CD14-positive monocyte (primary cell): Measurements from ENCODE around the gene SUPV3L1. TPM values are rescaled to one million over a fixed set of nuclear protein-coding genes. Genes with fewer than 3 reads are reported as not detected.

Experiments
- DNase-seq, 3 donors: peaks; one replicate each; pipeline ENCODE4 v3.0.0-alpha.2; 2011 to 2022
- H2AFZ ChIP-seq: 2 replicates; pipeline ENCODE4 v1.6.0; 2012; ENCODE audit warnings: mild to moderate bottlenecking, low read depth, low read length, inconsistent platforms; ENCODE audit not compliant: insufficient read depth, poor library complexity, severe bottlenecking
- H3K27ac ChIP-seq, 2 donors: 1 replicate in 1 of 2; 2 replicates in 1 of 2; pipeline ENCODE4 v1.5.1; 2012 to 2013; ENCODE audit warnings: low read length in 2 of 2, control low read depth in 1 of 2, inconsistent platforms in 1 of 2, low read depth in 1 of 2, mild to moderate bottlenecking in 1 of 2
- H3K27me3 ChIP-seq, 2 donors: one replicate each; pipeline versions ENCODE4 v1.6.0 to v1.6.1; 2011 to 2013; ENCODE audit warnings: low read length in 2 of 2; ENCODE audit not compliant: control insufficient read depth in 2 of 2, insufficient read depth in 2 of 2
- H3K36me3 ChIP-seq, 2 donors: replicated peaks in 1 of 2; 1 replicate in 1 of 2; 2 replicates in 1 of 2; pipeline versions ENCODE4 v1.5.1 to v1.6.1; 2012 to 2013; ENCODE audit warnings: low read length in 2 of 2, control low read depth in 1 of 2, inconsistent platforms in 1 of 2, mild to moderate bottlenecking in 1 of 2; ENCODE audit not compliant: insufficient read depth in 2 of 2, control insufficient read depth in 1 of 2
- H3K4me1 ChIP-seq, 2 donors: 1 replicate in 1 of 2; 2 replicates in 1 of 2; pipeline versions ENCODE4 v1.5.1 to v1.6.1; 2012 to 2013; ENCODE audit warnings: low read length in 2 of 2, control low read depth in 1 of 2, inconsistent platforms in 1 of 2, mild to moderate bottlenecking in 1 of 2, moderate library complexity in 1 of 2; ENCODE audit not compliant: insufficient read depth in 2 of 2, control insufficient read depth in 1 of 2
- H3K4me2 ChIP-seq: replicated peaks from 2 replicates; pipeline ENCODE3; 2012; ENCODE audit warnings: low read length, moderate library complexity, mild to moderate bottlenecking; ENCODE audit not compliant: poor library complexity, severe bottlenecking; ENCODE audit errors: extremely low read depth
- H3K4me3 ChIP-seq, 3 experiments: fragments of 200-600 bp in 1 of 3; sonication (generic) in 1 of 3; replicated peaks in 1 of 3; 1 replicate in 2 of 3; 2 replicates in 1 of 3; pipeline ENCODE4 v1.5.1; 2011 to 2013; ENCODE audit warnings: low read length in 3 of 3, mild to moderate bottlenecking in 3 of 3, control low read depth in 2 of 3, low read depth in 2 of 3, inconsistent platforms in 1 of 3, moderate library complexity in 1 of 3
- H3K79me2 ChIP-seq: 2 replicates; pipeline ENCODE4 v1.6.0; 2012; ENCODE audit warnings: mild to moderate bottlenecking, control low read depth, inconsistent platforms, low read length, moderate library complexity; ENCODE audit not compliant: insufficient read depth
- H3K9ac ChIP-seq: 2 replicates; pipeline ENCODE4 v1.6.0; 2017; ENCODE audit warnings: low read length, mild to moderate bottlenecking; ENCODE audit not compliant: insufficient read depth, poor library complexity, severe bottlenecking
- H3K9me3 ChIP-seq, 2 donors: replicated peaks in 1 of 2; 1 replicate in 1 of 2; 2 replicates in 1 of 2; pipeline versions ENCODE4 v1.5.1 to v1.6.1; 2012 to 2013; ENCODE audit warnings: low read length in 2 of 2, control low read depth in 1 of 2; ENCODE audit not compliant: control insufficient read depth in 1 of 2, insufficient read depth in 1 of 2
- H4K20me1 ChIP-seq: 2 replicates; pipeline ENCODE4 v1.6.0; 2012; ENCODE audit warnings: mild to moderate bottlenecking, low read length, control low read depth, moderate library complexity; ENCODE audit not compliant: insufficient read depth
- H3K27ac Mint-ChIP-seq, 7 donors: one replicate each; pipeline ENCODE4 v1.8.0; 2020; ENCODE audit warnings: mild to moderate bottlenecking in 7 of 7, mixed read lengths in 7 of 7, moderate library complexity in 6 of 7, inconsistent platforms in 2 of 7
- H3K27me3 Mint-ChIP-seq, 3 donors: one replicate each; pipeline ENCODE4 v1.8.0; 2021 to 2022; ENCODE audit warnings: low read depth in 3 of 3, mild to moderate bottlenecking in 3 of 3, mixed read lengths in 3 of 3, moderate library complexity in 3 of 3, inconsistent platforms in 1 of 3
- H3K36me3 Mint-ChIP-seq, 2 donors: one replicate each; pipeline ENCODE4 v1.8.0; 2020; ENCODE audit warnings: mixed read lengths in 2 of 2, inconsistent platforms in 1 of 2, mild to moderate bottlenecking in 1 of 2
- H3K4me1 Mint-ChIP-seq: one replicate; pipeline ENCODE4 v1.8.0; 2020; ENCODE audit warnings: mild to moderate bottlenecking, mixed read lengths
- H3K4me3 Mint-ChIP-seq, 2 donors: one replicate each; pipeline ENCODE4 v1.8.0; 2020; ENCODE audit warnings: mild to moderate bottlenecking in 2 of 2, mixed read lengths in 2 of 2, moderate library complexity in 1 of 2
- H3K9me3 Mint-ChIP-seq, 7 donors: one replicate each; pipeline ENCODE4 v1.8.0; 2020 to 2022; ENCODE audit warnings: mixed read lengths in 7 of 7, mild to moderate bottlenecking in 6 of 7, moderate library complexity in 6 of 7, inconsistent platforms in 2 of 7
- WGBS: methylation state at CpG from one replicate; pipeline ENCODE4 v1.1.5; 2013; ENCODE audit warnings: missing lambda C conversion rate; ENCODE audit not compliant: insufficient coverage; 5-methylcytosine and 5-hydroxymethylcytosine counted together
- intact Hi-C, 2 donors: fragments of 100-400 bp; cut with micrococcal nuclease; formaldehyde crosslinking; loops; one replicate each; pipeline versions ENCODE4 v1.15.0 to v1.15.1; 2023
- polyA plus RNA-seq, 3 donors: library from polyadenylated mRNA; depleted of rRNA in 1 of 3; unstranded in 2 of 3; stranded (reverse) in 1 of 3; fragments of 300-500 nt in 2 of 3; fragments of >200 nt in 1 of 3; fragmentation: Illumina TruSeq in 2 of 3; gene quantifications; 1 replicate in 2 of 3; 2 replicates in 1 of 3; pipeline ENCODE4 v1.2.3, GENCODE V29; 2012 to 2021
- TF ChIP-seq, protein P1 (sequence below): fragments of 200-600 bp; IDR thresholded peaks from one replicate; pipeline ENCODE4 v1.8.0; 2022; ENCODE audit warnings: antibody characterized with exemption, mild to moderate bottlenecking

The SUPV3L1 gene
- polyA plus RNA-seq, 3 donors = 6.8 to 18.8 (median 7.3) TPM

DNA sequence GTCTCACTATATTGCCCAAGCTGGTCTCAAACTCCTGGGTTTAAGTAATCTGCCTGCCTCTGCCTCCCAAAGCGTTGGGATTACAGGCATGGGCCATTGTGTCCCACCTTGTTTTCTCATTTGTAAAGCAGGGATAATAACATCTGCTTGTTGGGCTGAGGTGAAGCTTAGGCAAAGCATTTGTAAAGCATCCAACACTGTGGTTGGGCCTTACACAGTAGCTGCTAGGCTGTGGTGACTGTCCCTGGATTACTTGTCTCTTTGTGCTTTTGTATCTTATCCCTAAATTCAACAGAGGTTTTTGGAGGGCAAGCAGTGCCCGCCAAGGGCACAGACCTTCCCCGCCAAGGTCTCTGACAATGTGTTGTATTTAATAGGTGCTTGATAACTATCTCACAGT lies 54.4 kb downstream of the SUPV3L1 start:
- H3K4me1 Mint-ChIP-seq = peaks cover 14% of the 10 kb centered on the region
- 100% methylated on average over 1 of the region's 3 CpGs for WGBS
- Histone ChIP-seq H3K27me3 (no peaks in the 10 kb centered on the region), H3K4me1 (peaks cover 7 to 14% of the 10 kb centered on the region in 2 donors), H3K36me3 (no peaks in the 10 kb centered on the region), H3K79me2 (no peaks in the 10 kb centered on the region), H2AFZ (no peak overlapping the region), H3K9me3 (no peaks in the 10 kb centered on the region), H3K9ac (no peak overlapping the region), H4K20me1 (no peaks in the 10 kb centered on the region), H3K27ac (no peak overlapping the region), H3K4me3 (no peak overlapping the region), H3K4me2 (no peak overlapping the region)
- H3K9me3 Mint-ChIP-seq = no peaks in the 10 kb centered on the region
- H3K27me3 Mint-ChIP-seq = peaks cover 0 to 3% (median 0%) of the 10 kb centered on the region in 3 donors
- intact Hi-C loops = no loop called here
- no peak overlapping the region for H3K4me3 Mint-ChIP-seq
- TF ChIP-seq, protein P1, sequence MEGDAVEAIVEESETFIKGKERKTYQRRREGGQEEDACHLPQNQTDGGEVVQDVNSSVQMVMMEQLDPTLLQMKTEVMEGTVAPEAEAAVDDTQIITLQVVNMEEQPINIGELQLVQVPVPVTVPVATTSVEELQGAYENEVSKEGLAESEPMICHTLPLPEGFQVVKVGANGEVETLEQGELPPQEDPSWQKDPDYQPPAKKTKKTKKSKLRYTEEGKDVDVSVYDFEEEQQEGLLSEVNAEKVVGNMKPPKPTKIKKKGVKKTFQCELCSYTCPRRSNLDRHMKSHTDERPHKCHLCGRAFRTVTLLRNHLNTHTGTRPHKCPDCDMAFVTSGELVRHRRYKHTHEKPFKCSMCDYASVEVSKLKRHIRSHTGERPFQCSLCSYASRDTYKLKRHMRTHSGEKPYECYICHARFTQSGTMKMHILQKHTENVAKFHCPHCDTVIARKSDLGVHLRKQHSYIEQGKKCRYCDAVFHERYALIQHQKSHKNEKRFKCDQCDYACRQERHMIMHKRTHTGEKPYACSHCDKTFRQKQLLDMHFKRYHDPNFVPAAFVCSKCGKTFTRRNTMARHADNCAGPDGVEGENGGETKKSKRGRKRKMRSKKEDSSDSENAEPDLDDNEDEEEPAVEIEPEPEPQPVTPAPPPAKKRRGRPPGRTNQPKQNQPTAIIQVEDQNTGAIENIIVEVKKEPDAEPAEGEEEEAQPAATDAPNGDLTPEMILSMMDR = no peak
- no peak for DNase-seq
- H3K36me3 Mint-ChIP-seq = no peaks in the 10 kb centered on the region
- no peak overlapping the region for H3K27ac Mint-ChIP-seq

DNA sequence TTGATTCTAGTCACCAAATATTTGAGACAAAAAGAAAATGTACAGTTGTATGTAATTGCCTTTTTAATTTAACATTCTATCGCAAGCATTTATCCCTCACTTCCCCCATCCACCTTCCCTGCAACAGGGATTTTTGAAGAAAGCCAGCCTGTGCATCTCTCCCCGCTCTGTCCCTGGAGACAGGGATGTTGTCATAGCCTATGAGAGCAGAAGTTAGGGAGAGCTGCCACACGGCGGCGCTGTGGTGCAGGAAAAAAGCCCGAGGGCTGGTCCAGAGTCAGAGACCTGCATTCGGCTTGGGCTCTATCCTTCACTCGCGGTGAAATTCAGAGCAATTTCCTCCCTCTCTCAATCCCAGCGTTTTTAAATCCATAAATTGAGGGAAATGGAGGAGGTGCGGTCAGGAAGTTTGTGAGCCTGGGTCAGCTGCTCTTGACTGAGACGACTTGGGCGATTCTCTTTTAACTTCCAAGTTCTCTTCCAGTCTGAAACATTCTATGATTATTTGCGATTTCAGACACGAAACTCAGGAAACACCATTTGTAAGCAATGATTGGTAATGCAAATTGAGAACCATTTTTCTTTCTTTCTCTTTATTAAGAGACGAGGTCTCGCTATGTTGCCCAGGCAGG lies 57.6 kb downstream of the SUPV3L1 start:
- TF ChIP-seq, protein P1 = peak; percentile 87
- Mint-ChIP-seq H3K36me3 (no peaks in the 10 kb centered on the region), H3K4me1 (peaks cover 14% of the 10 kb centered on the region), H3K27me3 (peaks cover 2 to 3% (median 2%) of the 10 kb centered on the region in 3 donors), H3K9me3 (peaks cover 0 to 2% (median 0%) of the 10 kb centered on the region in 7 donors), H3K27ac (no peak overlapping the region), H3K4me3 (peak overlapping the region in 1 of 2 donors; percentile 35)
- DNase-seq = peak; percentile 67 to 78 (median 69)
- H3K4me2 ChIP-seq = no peak overlapping the region
- peak overlapping the region; percentile 50 for H2AFZ ChIP-seq
- no peaks in the 10 kb centered on the region for H3K79me2 ChIP-seq
- H3K27ac ChIP-seq = no peak overlapping the region
- WGBS = no CpG with 5 or more reads among the region's 17 CpGs
- no peaks in the 10 kb centered on the region for H4K20me1 ChIP-seq
- no peak overlapping the region for H3K9ac ChIP-seq
- no peaks in the 10 kb centered on the region for H3K9me3 ChIP-seq
- H3K36me3 ChIP-seq = no peaks in the 10 kb centered on the region
- H3K27me3 ChIP-seq = no peaks in the 10 kb centered on the region
- H3K4me3 ChIP-seq = no peak overlapping the region
- H3K4me1 ChIP-seq = peaks cover 10 to 16% of the 10 kb centered on the region in 2 donors
- intact Hi-C loops = loop anchor here (1.0 kb wide), 1 partner anchor 155 kb away; no protein-coding TSS in a partner anchor
